Uterine smooth muscle cell (primary cell): ENCODE measurements around the gene PJA2. TPM values are rescaled to one million over a fixed set of nuclear protein-coding genes. Genes with fewer than 3 reads are reported as not detected.

Experiments used
- total RNA-seq: library from RNA; depleted of rRNA; stranded (reverse); fragments of >200 nt; gene quantifications from 2 replicates; pipeline ENCODE4 v1.2.3, GENCODE V29; 2014

Gene PJA2, protein sequence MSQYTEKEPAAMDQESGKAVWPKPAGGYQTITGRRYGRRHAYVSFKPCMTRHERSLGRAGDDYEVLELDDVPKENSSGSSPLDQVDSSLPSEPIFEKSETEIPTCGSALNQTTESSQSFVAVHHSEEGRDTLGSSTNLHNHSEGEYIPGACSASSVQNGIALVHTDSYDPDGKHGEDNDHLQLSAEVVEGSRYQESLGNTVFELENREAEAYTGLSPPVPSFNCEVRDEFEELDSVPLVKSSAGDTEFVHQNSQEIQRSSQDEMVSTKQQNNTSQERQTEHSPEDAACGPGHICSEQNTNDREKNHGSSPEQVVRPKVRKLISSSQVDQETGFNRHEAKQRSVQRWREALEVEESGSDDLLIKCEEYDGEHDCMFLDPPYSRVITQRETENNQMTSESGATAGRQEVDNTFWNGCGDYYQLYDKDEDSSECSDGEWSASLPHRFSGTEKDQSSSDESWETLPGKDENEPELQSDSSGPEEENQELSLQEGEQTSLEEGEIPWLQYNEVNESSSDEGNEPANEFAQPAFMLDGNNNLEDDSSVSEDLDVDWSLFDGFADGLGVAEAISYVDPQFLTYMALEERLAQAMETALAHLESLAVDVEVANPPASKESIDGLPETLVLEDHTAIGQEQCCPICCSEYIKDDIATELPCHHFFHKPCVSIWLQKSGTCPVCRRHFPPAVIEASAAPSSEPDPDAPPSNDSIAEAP
- 108 and 122 TPM in 2 replicates for total RNA-seq

DNA sequence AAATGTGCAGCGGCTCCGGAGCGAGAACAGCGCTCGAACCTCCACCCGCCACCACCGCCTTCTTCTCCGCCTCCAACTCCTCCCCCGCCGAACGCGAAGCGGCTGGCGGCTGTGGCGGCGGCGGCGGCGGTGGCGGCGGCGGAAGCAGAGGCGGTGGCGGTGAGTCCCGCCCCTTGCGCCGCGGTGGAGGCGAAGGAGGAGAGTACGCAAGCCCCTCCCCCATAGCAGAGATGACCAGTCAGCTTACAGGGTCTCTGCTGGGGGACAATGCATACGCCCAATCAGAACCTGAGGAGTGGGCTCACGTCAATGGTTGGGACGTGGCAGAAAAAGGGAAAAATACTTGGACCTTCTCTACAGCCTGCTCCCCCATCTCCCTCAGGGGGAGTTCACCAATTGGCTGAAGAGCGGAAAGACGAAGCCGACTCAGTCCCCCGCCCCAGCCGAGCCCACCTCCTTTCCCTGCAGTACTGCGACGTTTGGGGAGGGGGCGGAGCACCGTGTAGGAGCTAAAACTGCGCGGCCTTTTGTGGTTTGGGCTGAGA lies at the start of gene PJA2:
PJA2 (minus strand) TSS at position 131 of the 545 bp plus-strand sequence. CDS start 26,541 bp downstream, outside the sequence.

